ENCODE results near the gene EEIG2.

Gene EEIG2

DNA sequence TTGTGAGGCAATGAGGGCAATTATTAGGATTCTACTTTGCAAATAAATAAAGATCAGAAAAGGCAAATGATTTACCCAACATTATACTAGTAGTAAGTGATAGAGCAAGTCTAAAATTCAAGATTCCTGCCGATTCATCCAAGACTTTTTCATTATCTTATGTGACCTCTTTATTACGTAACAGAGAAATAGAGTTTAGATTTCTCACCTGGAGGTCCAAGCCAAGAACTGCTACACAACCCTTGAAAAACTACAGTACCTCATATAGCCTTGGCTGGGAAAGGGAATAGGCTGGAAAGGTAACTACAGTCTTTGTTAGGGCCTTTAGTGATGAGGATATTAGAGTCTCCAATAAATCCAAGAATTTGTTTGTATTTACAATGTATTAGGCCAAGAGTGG is 13.3 kb downstream of the EEIG2 start:
- DNase-seq (ENCODE audit: low spot score), result no peak
- TF ChIP-seq, protein P1, sequence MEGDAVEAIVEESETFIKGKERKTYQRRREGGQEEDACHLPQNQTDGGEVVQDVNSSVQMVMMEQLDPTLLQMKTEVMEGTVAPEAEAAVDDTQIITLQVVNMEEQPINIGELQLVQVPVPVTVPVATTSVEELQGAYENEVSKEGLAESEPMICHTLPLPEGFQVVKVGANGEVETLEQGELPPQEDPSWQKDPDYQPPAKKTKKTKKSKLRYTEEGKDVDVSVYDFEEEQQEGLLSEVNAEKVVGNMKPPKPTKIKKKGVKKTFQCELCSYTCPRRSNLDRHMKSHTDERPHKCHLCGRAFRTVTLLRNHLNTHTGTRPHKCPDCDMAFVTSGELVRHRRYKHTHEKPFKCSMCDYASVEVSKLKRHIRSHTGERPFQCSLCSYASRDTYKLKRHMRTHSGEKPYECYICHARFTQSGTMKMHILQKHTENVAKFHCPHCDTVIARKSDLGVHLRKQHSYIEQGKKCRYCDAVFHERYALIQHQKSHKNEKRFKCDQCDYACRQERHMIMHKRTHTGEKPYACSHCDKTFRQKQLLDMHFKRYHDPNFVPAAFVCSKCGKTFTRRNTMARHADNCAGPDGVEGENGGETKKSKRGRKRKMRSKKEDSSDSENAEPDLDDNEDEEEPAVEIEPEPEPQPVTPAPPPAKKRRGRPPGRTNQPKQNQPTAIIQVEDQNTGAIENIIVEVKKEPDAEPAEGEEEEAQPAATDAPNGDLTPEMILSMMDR (IDR thresholded peaks at IDR 0.05; ENCODE audit: extremely low read depth, missing control alignments), result no peak

DNA sequence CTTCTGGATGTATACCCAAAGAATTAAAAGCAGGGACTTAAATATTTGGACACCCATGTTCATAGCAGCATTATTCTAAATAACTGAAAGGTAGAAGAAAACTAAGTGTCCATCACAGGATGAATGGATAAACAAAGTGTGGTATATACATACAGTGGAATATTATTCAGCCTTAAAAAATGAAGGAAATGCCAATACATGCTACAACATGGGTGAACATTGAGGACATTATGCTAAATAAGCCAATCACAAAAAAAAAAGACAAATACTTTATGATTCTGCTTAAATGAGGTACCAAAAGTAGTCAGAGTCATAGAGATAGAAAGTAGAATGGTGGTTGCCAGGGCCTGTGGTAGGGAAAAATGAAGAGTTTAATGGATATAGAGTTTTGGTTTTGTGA is 14.1 kb downstream of the EEIG2 start:
- DNase-seq (ENCODE audit: low spot score), result no peak
- TF ChIP-seq, protein P1 (IDR thresholded peaks at IDR 0.05; ENCODE audit: extremely low read depth, missing control alignments), result no peak

DNA sequence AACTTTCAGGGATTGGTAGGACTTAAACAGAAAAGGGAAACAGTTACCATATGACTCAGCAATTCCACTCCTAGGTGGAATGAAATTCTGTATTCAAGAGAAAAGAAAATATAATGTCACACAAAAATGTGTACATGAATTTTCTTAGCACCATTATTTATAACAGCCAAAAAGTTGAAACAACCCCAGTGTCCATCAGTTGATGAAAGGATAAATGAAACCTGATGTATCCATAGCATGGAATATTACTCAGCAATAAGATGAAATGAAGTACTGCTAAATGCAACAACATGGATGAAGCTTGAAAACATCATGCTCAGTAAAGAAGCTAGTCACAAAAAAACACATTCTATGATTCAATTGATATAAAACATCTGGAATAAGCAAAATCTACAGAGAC is 15.5 kb downstream of the EEIG2 start:
- TF ChIP-seq, protein P1 (IDR thresholded peaks at IDR 0.05; ENCODE audit: extremely low read depth, missing control alignments), result no peak

DNA sequence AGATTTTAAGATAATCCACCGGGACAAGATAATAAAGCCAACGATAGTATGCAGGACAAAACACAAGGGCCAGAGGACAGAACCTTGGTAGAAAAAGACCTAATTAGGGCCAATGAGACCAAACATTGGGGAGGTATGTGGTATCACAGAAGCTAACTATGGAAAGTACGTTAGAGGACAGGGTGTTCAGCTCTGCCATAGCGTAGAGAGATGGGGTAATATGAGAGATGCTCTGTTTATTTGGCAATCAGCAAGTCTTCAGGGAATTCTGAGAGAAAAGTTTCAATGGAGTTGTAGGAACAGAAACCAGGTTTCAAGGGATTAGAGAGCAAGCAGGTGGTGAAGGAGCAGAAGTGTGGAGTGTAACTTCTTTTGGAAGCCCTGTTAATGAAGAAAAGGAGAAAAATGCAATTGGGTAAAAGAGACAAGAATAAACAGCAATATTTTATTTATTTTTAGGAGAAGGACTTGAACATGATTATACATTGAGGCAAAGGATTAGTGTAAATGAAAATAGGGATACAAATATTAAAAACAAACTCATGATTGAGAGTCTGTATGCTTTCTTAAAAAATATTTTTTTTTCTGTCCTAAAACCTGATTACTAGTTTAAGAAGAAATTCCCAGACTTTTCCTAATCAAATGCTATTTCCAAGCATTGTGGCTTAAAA is 24.0 kb downstream of the EEIG2 start:
- TF ChIP-seq, protein P1 (IDR thresholded peaks at IDR 0.05; ENCODE audit: extremely low read depth, missing control alignments), result no peak

More for the DNA sequence above, 15.5 kb downstream of the EEIG2 start:
- DNase-seq (ENCODE audit: low spot score), result no peak

DNA sequence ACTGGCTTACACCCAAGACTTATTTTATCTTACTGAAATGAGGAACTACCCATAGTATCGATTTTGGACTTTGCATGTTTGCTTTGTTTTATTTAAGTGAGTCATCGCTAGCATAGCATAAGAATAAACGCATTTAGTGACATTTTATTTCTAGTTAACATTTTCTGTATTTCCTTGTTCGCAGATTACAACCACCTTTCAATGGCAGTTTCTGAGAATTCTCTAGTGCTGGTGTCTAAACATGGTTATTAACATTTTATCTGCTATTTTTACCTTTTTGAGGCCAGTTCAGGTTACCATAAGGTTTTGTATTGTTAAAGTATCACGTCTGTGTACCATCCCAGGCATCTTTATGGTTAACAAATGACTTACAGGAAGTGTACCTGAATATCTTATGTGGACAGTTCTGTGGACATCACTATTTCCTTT is 24.5 kb downstream of the EEIG2 start:
- TF ChIP-seq, protein P1 (IDR thresholded peaks at IDR 0.05; ENCODE audit: extremely low read depth, missing control alignments), result no peak
- no peak for DNase-seq (ENCODE audit: low spot score)

More for the DNA sequence above, 24.0 kb downstream of the EEIG2 start:
- DNase-seq (ENCODE audit: low spot score), result no peak

DNA sequence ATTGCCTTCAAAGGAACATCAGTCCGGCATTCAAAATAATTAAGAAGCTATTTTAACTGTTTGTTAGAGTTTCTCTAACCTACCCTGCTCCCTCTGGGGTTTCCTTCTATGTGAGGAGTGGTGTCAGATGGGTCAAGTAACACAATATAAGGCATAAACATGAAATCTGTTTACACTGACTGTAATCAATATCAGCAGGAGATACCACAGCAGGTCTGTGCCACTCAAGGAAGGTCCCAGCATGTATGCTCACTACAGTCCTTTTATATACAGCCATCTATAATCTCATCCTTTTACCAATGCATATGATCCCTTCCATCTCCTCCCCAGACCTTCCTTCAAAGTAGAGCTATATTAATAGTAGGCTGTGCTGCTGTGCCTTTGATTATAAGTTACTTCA is 25.4 kb downstream of the EEIG2 start:
- TF ChIP-seq, protein P1 (IDR thresholded peaks at IDR 0.05; ENCODE audit: extremely low read depth, missing control alignments), result no peak
- no peak for DNase-seq (ENCODE audit: low spot score)

DNA sequence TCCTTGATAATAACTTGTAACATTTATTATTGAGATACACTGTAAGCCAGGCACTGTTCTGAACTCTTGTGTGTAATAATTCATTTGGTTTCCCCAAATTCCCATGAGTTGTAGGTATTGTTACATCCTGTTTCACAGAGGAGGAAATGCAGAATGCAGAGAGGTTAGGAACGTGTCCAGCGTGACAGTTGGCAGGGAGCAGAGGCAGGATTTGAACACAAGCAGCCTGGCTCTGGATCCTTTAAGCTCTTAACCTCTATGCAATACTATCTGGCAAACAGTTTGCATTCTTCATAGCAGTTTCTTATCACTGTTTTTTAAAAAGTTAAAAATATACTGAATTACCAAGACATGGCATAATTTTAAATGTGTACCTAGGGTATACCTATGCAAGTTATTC is 30.5 kb downstream of the EEIG2 start:
- no peak for DNase-seq (ENCODE audit: low spot score)
- TF ChIP-seq, protein P1 (IDR thresholded peaks at IDR 0.05; ENCODE audit: extremely low read depth, missing control alignments), result no peak

Measured in GM20000 (cell line).